Stimulated activated CD8-positive, alpha-beta memory T cell treated with anti-CD3 and anti-CD28 coated beads, Interleukin-12 subunit alpha, Interleukin-12 subunit beta, amount 100 ng/mL, for 1 hour (primary cell): ENCODE data around the gene NFKBIL1.
"Not testable (repeated sequence)": the region's sequence is repeated elsewhere in the genome, so short reads cannot be mapped to it uniquely, and the experiment has no call there.

Experiments
- DNase-seq: peaks from one replicate; pipeline ENCODE4 v3.0.0-alpha.2; 2020; ENCODE audit warnings: low read depth

Gene NFKBIL1

DNA sequence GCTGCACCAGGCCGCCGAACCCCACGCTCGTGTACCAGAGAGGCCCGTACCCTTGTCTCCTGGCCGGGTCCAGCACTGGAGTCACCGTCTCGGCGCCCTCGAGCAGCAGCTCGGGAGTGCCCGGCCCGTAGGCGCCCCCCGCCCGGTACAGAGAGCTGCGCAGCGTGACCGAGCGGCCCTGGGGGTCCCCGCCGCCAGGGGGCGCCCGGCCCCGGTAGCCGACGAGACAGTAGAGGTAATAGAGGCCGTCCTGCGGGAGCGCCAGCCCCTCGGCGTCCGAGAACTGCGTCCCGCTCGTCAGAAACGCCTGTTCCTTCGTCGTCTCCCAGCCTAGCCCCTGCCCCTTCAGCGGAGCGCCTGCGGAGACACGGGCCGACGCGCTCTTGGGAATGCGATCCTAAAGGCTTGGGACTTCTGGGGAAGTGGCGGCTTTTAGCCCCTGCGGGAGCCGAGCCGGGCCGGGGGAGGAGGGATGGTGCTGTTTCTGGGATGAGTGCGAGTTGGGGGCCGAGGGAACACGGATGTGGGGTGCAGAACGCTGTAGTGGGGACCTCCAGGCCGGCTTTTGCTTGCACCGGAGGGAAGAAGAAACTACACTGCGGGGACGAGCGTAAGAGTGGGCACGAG is 33.5 kb downstream of the NFKBIL1 start:
- peak; percentile 76 for DNase-seq

DNA sequence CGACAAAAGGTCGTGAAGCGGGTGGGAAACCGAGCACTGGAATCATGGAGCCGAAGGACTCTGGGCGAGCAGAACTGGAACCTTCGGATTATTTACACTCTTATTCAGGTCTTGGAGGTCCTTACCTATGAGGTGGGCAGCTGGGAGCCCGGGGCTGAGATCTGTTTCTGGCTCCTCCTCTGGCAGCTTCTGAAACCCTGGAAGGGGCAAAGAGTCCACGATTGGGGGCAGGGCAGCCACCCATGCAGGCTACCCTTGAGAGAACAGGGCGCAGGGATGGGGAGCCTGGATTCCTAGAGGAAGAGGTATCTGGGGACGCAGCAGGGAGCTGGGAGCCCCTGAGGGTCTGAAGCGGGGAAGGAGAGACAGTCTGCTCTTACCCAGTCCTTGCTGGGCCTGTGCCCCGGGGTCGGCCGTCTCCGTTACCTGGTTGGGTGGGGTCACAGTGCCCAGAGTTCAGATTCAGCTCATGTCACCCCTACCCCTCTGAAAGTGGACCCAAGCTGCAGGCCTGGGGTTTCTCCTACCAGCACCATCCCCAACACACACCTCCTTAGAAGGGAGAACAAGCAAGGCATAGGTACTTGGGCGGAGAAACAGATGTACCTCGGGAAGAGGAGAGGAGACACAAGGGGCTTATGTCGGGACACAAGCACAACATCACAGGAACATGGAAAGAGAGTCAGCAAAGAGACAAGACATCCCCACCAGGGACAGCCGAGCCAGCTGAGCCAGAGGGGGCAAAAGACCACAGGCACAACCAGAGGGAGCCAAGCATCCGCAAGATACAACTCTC is 34.2 kb downstream of the NFKBIL1 start:
- DNase-seq = no peak

DNA sequence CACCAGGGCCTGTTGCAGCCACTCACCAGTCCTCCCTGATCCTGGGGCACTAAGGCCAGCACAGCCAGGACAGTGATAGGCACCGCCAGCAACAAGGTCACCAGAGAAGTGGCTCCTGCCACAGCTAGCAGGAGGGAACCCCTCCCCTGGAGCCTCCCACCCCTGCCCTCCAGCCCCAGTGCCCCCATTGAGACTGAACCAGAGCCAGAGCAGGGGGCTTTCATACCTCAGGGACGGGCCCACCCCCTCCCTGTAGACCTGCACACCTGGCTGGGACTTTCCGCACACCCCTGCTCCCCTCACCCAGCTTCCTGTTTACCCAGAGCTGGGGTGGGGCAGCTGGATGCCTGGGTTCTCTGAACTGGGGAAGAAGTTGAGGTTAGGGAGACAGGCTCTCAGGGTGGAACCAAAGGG is 34.8 kb downstream of the NFKBIL1 start, which contains the start of gene LTB:
LTB (minus strand) TSS at position 195 of the 414 bp plus-strand sequence; CDS start at position 188, 7 bp downstream.
- peak; percentile 49 for DNase-seq

DNA sequence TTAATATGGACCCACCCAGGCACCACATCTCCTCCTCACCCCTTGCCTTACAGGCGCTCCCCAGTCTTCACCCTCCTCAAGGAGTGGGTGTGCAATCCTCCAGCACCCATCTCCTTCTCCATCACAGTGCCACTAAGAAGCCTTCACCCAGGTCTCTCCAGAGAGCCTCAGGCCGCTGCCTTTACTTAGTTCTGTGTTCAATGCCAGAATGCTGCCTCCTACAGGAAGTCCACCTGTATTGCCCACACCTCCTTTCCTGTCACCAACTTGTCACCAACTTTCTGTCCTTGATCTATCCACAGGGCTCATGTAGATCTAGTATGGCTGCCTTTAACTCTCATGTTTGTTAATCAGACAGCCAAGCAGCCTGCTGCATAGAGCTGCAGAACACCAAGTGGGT is 38.1 kb downstream of the NFKBIL1 start:
- DNase-seq = no peak

DNA sequence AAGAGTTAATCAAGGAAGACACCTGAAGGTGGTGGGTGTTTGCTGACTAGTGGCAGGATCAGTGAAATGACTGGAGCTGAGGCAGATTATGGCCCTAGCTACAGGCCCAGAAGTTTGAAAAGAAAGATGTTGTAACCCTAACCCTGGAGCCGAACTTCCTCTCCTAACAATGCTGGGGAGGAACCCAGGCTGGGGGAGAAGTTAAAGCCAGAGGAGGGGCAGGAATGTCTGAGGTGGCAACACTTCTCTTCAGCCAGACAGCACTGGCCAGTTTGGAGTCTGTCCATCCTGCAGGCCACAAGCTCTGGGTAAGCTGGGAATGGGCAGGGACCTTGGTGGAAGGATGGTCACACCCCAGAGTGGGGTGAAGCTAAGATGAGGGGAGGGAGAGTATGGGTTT is 38.6 kb downstream of the NFKBIL1 start, which contains the start of gene LST1:
LST1 (plus strand) TSS at position 270 of the 400 bp plus-strand sequence. CDS start 1,023 bp downstream, outside the sequence.
- no peak for DNase-seq

DNA sequence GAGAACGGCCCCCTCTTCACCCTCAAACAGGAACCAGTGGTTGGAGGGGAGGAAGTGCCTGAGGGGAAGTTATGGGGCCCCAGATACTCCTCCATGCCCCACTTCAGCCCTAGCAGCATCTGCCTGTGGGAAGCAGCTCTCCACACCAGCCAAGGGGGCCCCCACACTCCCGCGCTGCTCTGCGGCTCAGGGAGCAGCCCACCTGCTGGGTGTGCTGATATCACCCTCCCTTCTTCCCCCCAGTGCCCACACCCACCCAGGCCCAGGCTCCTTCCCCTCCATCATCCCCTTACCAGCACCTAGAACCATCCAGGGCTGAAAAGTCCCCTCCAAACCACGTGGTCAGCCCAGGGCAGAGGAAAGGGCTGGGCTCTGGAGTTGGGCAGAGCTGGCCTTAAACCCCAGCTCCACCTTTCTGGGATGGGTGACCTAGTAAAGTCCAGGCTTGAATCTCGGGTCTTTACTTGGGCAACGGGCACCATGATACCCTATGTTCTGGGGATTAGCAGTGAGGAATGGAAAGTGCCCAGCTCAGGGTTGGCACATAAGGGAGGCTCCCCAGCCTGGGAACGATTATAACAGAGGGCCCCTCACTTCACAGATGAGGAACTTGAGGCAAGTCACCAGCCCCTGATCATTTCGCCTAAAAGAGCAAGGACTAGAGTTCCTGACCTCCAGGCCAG is 39.3 kb downstream of the NFKBIL1 start:
- no peak for DNase-seq

DNA sequence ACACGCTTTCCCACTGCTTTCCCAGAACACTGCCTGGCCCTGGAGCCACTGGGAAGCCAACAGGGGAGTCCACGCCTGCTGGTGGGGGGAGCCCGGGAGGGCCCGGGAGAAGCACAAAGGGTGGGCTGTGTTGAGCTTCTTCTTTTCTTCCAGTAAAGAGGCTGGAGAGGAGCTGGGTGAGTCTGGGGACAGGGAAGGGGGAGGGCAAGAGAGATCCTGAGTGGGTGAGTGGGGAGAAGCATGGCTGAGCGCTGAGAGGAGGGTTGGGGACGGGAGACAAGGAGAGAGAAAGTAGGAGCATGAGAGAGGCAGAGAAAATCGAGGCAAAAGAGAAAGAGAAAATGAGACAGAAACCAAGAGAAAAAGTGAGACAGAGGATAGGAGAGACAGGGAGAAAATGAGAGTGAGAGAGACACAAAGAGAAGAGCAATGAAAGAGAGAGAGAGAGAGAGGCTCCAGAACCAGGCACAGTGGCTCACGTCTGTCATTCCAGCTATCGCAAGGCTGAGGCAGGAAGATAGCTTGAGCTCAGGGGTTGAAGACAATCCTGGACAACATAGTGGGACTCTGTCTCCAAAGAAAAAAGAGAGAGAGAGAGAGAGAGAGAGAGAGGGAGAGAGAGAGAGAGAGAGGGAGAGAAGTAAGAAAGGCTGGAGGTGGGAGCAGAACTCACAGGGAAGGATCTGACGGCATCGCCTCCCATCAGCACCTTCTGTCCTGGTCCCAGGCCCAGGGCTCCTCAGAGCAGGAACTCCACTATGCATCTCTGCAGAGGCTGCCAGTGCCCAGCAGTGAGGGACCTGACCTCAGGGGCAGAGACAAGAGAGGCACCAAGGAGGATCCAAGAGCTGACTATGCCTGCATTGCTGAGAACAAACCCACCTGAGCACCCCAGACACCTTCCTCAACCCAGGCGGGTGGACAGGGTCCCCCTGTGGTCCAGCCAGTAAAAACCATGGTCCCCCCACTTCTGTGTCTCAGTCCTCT is 40.7 kb downstream of the NFKBIL1 start:
- DNase-seq = no peak

DNA sequence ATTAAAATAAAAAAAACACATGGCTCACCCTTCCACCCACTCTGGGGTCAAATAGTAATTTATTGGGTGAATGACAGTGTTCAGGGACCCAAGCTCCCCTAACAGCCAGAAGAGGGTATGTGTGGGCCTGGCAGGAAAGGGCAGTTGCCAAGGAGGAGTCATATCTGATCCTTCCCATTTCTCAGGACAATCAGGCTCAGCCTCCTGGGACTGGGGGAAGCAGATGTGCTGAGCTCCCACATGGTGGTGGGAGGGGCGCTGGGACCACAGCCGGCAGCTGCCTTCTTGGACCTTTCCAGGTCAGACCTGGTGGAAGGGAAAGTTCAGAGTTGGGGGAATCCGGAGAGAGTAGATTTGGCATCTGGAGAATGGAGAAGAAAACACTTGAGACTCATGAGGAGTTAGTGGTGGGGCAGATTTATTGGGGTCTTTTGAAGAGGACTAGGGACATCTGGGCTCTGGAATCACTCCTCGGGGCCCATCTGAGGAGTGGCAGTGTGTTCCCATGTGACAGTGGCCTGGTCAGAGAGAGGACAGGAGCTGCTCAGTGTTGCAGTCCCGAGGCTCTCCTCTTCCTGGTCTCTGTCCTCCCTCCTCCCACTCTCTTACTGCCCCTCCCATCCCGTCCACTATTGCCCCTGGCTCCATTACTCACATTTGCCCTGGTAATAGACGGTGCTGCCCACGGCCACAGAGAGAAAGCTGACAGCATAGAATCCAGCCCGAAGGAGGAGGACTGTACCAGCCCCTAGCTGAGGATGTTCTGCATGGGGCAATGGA is 41.7 kb downstream of the NFKBIL1 start:
- no peak for DNase-seq

DNA sequence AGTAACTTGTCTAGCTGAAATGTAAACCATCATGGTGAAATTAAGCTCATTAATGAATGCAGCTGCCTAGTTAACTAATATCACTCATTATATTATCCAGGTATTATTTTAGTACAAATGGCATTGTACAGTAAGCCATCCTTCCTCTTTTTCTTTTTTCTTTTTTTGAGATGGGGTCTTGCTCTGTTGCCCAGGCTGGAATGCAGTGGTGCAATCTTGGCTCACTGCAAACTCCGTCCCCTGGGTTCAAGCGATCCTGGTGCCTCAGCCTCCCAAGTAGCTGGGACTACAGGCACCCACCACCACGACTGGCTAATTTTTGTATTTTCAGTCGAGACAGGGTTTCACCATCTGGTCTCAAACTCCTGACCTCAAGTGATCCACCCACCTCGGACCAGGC is 43.3 kb downstream of the NFKBIL1 start:
- not testable (repeated sequence) for DNase-seq

DNA sequence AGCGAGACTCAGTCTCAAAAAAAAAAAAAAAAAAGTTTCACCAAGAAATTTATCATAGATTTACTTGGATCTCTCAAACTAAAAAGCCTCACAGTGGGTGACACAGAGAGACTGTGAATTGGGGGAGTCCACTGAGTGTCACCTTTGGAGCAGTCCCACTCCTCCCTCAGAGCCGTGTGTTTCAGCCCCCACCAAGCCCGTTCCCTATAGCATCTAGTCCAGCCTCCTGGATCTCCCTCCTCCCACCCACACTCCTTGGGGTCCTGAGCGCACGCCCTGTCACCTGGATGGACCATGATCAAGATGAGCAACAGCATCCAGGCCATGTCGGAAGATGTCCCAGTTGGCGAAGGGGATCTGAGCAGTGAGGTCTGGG is 45.0 kb downstream of the NFKBIL1 start:
- DNase-seq = no peak

DNA sequence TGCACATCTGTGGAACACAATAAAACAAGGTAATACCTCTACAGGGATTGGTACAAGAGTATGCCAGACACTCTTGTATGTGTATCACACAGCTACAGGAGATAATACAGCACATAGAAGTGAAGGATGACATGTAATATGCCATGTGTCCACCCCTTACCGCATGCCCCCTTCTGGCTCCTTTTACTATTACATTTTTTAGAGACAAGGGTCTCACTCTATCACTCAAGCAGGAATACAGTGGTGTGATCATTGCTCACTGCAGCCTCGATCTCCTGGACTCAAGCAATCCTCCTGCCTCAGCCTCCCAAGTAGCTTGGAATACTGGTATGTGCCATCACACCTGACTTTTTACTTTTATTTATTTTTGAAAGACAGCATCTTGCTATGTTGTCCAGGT is 49.6 kb downstream of the NFKBIL1 start:
- DNase-seq = no peak

DNA sequence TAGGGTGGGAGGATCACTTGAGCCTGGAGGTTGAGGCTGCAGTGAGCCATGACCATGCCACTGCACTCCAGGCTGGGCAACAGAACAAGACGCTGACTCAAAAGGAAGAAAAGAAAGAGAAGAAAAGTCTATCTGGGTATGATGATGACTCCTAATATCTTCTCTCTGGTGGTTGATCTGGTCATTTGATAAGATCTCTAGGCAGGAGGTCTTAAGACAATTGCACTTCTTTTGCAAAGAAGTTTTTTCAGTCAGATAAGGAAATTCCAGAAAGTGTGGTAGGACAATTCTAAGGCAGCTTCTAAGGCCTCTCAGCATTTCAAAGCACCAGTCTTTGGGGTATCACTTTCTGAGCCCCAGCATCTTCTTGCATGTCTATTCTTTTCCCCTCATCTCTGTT is 59.9 kb downstream of the NFKBIL1 start:
- DNase-seq = no peak
